LNCaP clone FGC (cell line): ENCODE measurements around the gene DENR.

Source experiments
- DNase-seq: peaks from one replicate; pipeline ENCODE4 v3.0.0-alpha.2; 2011; ENCODE audit warnings: low read depth
- H3K4me3 ChIP-seq: 2 replicates; pipeline ENCODE4 v1.5.1; 2011; ENCODE audit warnings: mild to moderate bottlenecking, low read depth, low read length, control low read depth
- CTCF ChIP-seq: IDR thresholded peaks from 2 replicates; pipeline ENCODE4 v1.5.1; 2012; ENCODE audit warnings: mild to moderate bottlenecking; ENCODE audit not compliant: control insufficient read depth, insufficient read depth; ENCODE audit errors: extremely low read depth

Gene DENR

GRCh38 chr12:122724641-122725243 is 27.9 kb upstream of the DENR start:
- TF ChIP-seq CTCF = no peak
- no peak overlapping the region for H3K4me3 ChIP-seq
- DNase-seq = no peak

DNA sequence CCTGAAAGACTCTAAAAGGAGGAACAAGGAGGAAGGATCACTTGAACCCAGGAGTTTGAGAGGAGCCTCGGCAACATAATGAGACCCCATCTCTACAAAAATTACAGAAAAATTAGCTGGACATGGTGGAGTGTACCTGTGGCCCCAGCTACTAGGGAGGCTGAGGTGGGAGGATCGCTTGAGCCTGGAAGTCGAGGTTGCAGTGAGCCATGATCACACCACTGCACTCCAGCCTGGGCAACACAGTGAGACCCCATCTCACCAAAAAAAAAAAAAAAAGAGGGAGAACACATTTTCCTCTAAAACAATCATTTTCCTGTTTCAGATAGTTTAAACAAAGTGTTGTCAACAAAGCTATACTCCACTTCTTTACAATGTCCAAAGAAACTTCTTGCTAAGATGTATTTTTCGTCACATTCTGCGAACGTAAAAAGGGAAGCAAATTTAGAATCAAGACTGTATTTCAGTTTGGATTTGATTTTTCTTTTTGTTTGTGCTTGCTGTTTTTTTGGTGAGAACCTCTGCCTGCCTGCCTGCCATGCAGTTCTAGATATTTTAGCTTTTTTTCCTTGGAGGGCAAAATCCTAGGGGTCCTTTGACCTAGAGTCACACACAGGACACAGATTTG is 27.1 kb upstream of the DENR start:
- TF ChIP-seq CTCF = no peak
- no peak for DNase-seq
- no peak overlapping the region for H3K4me3 ChIP-seq

GRCh38 chr12:122726080-122726558 is 26.5 kb upstream of the DENR start:
- no peak for DNase-seq
- no peak overlapping the region for H3K4me3 ChIP-seq
- no peak for TF ChIP-seq CTCF

DNA sequence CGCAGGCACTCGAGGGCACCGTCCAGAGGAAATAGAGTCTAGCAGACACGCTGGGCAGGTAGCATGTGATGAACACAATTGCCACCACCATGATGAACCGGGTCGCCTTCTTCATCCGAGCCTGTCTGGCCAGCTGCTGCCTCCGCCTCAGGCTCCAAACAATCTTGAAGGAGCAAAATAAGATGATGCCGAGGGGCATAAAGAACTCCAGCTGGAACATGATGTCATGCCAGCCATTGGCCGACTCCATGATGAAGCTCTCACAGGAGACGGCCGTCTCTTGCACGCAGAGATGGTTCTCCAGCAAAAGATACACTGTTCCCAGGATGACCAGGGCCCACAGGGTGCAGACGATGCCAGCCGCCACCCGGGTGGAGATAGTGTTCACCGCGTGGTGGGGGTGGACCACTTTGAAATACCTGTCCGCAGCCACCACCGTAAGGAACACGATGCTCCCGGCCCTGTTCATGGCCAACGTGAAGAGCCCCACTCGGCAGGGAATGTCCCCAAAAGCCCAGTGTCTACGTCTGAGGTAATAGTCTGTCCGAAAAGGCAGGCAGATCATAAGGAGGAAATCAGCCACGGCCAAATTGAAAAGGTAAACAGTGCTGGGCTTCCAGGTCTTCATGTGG is 22.9 kb upstream of the DENR start:
- no peak for TF ChIP-seq CTCF
- H3K4me3 ChIP-seq = no peak overlapping the region
- no peak for DNase-seq

DNA sequence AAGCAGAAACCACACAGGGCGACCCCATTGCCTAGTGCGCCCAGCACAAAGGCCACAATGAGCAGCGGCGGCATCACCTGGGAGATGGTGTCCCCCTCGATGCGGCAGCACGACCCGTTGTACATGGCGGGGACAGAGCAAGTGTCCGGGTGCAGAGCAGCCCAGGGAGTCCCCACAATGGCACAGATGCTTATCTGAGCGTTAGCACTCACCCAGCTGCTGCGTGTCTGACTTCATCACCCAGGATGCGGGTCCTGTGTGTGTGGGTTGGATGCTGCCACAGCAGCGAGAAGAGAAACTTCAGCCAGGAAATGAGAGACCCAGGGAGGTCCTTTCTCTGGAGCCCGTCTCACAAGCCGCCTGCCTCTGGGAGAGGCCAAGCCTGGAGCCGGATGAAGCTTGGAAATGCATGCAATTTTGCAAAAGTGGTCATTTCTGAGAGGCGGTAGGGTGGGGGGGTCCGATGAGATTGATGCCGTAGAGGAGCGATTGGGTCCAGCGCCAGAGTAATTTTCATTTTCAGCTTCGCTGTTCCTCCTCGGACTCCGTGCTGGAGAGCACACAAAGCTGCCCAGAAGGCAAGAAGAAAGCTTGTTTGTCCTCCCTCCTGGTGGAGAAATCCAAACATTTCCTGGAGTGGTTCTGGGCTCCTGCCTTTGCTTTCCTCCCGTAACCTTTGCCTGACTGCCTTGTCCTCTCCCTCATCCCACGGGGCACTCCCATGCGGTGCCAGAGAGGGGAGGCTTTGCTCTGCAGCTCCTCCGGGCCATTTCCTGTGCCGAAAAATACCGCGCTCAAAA is 22.2 kb upstream of the DENR start, which contains the start of gene HCAR1:
Gene HCAR1 (minus strand): TSS at position 630 of the 800 bp plus-strand sequence. CDS start 505 bp downstream, at position 125.
- no peak for DNase-seq
- no peak within 1 kb of the TSS for H3K4me3 ChIP-seq
- TF ChIP-seq CTCF = no peak

- no peak for DNase-seq
- no peak for TF ChIP-seq CTCF
- H3K4me3 ChIP-seq = no peak overlapping the region
Observed at GRCh38 chr12:122732170-122732569, 20.5 kb upstream of the DENR start.
